Neural cell (in vitro differentiated cells): ENCODE results near the gene HPS6. TPM values are rescaled to one million over a fixed set of nuclear protein-coding genes. Genes with fewer than 3 reads are reported as not detected.

Experiments used
- H2AFZ ChIP-seq: fragments of 200-600, 300-800 bp; sonication (generic), shearing (Covaris generic); 2 replicates; pipeline ENCODE4 v1.6.0; 2014; ENCODE audit warnings: low read depth, mild to moderate bottlenecking, antibody characterized with exemption, low read length, moderate library complexity
- H3F3A ChIP-seq: fragments of 200-600 bp; shearing (Covaris generic); 2 replicates; pipeline ENCODE4 v1.6.1; 2016; ENCODE audit warnings: mild to moderate bottlenecking, moderate library complexity, mixed read lengths, antibody characterized with exemption, low read length; ENCODE audit not compliant: insufficient read depth, poor library complexity, severe bottlenecking
- H3K27ac ChIP-seq: fragments of 200-600, 300-800 bp; sonication (generic), shearing (Covaris generic); 2 replicates; pipeline ENCODE4 v1.5.1; 2014; ENCODE audit warnings: mild to moderate bottlenecking, low read length, moderate library complexity
- H3K27me3 ChIP-seq: fragments of 300-800, 200-600 bp; sonication (generic), shearing (Covaris generic); 2 replicates; pipeline ENCODE4 v1.6.0; 2014; ENCODE audit warnings: mild to moderate bottlenecking, low read depth, low read length, moderate library complexity; ENCODE audit not compliant: insufficient read depth
- H3K36me3 ChIP-seq: fragments of 300-800, 200-600 bp; sonication (generic), shearing (Covaris generic); 2 replicates; pipeline ENCODE4 v1.5.1; 2014; ENCODE audit warnings: mild to moderate bottlenecking, antibody characterized with exemption, low read length, moderate library complexity; ENCODE audit not compliant: insufficient read depth
- H3K4me2 ChIP-seq: fragments of 300-800, 200-600 bp; sonication (generic), shearing (Covaris generic); 2 replicates; pipeline ENCODE4 v1.6.0; 2014; ENCODE audit warnings: mild to moderate bottlenecking, low read length
- H3K4me3 ChIP-seq: fragments of 300-800, 200-600 bp; sonication (generic), shearing (Covaris generic); 2 replicates; pipeline ENCODE4 v1.5.1; 2014; ENCODE audit warnings: mild to moderate bottlenecking, low read length, moderate library complexity
- H3K79me2 ChIP-seq: fragments of 200-600 bp; shearing (Covaris generic); replicated peaks from 2 replicates; pipeline ENCODE4 v1.6.0; 2014; ENCODE audit warnings: mild to moderate bottlenecking, low read length, moderate library complexity; ENCODE audit not compliant: insufficient read depth
- H3K9ac ChIP-seq: fragments of 300-800, 200-600 bp; sonication (generic), shearing (Covaris generic); 2 replicates; pipeline ENCODE4 v1.6.1; 2016; ENCODE audit warnings: mild to moderate bottlenecking, low read length, mixed read lengths
- H3K9me2 ChIP-seq: fragments of 200-600 bp; shearing (Covaris generic); 2 replicates; pipeline ENCODE4 v1.6.1; 2016; ENCODE audit warnings: mild to moderate bottlenecking, low read length, mixed read lengths; ENCODE audit not compliant: insufficient read depth
- H3K9me3 ChIP-seq: fragments of 200-600, 300-800 bp; sonication (generic), shearing (Covaris generic); 2 replicates; pipeline ENCODE4 v1.6.1; 2016; ENCODE audit warnings: mild to moderate bottlenecking, mixed run types, low read length, moderate library complexity, mixed read lengths
- H4K20me1 ChIP-seq: fragments of 200-600 bp; shearing (Covaris generic); 2 replicates; pipeline ENCODE4 v1.6.1; 2016; ENCODE audit warnings: mild to moderate bottlenecking, mixed run types; ENCODE audit not compliant: insufficient read depth
- CTCF ChIP-seq: fragments of 450-650 bp; IDR thresholded peaks from 2 replicates; pipeline ENCODE4 v1.5.1; 2014; ENCODE audit warnings: antibody characterized with exemption, mild to moderate bottlenecking, moderate library complexity; ENCODE audit not compliant: poor library complexity, severe bottlenecking
- EP300 ChIP-seq: fragments of 450-650 bp; conservative IDR thresholded peaks from 2 replicates; pipeline ENCODE4 v1.6.1; 2014; ENCODE audit warnings: antibody characterized with exemption, mild to moderate bottlenecking, moderate library complexity; ENCODE audit not compliant: poor library complexity, severe bottlenecking
- EZH2 ChIP-seq: fragments of 200-600, 300-800 bp; shearing (Covaris generic), sonication (generic); IDR thresholded peaks from 2 replicates; pipeline ENCODE4 v1.6.1; 2014; ENCODE audit warnings: antibody characterized with exemption, low read length, borderline replicate concordance, mild to moderate bottlenecking; ENCODE audit not compliant: insufficient read depth, poor library complexity, severe bottlenecking
- MXI1 ChIP-seq: fragments of 450-650 bp; conservative IDR thresholded peaks from 2 replicates; pipeline ENCODE4 v1.6.1; 2014; ENCODE audit warnings: antibody characterized with exemption, mild to moderate bottlenecking; ENCODE audit not compliant: poor library complexity, severe bottlenecking
- POLR2AphosphoS5 ChIP-seq: IDR thresholded peaks from 2 replicates; pipeline ENCODE4 v1.6.1; 2012
- RAD21 ChIP-seq: fragments of 450-650 bp; conservative IDR thresholded peaks from 2 replicates; pipeline ENCODE4 v1.6.1; 2014; ENCODE audit warnings: antibody characterized with exemption, mild to moderate bottlenecking, moderate library complexity
- REST ChIP-seq: IDR thresholded peaks from 2 replicates; pipeline ENCODE4 v1.6.1; 2012; ENCODE audit warnings: borderline replicate concordance
- SMC3 ChIP-seq: fragments of 450-650 bp; conservative IDR thresholded peaks from 2 replicates; pipeline ENCODE4 v1.6.1; 2014; ENCODE audit warnings: antibody characterized with exemption, mild to moderate bottlenecking, moderate library complexity; ENCODE audit not compliant: poor library complexity
- TAF1 ChIP-seq: IDR thresholded peaks from 2 replicates; pipeline ENCODE4 v1.6.1; 2012; ENCODE audit warnings: low read depth
- polyA plus RNA-seq: library from polyadenylated mRNA; depleted of rRNA; stranded (reverse); fragments of >200 nt; gene quantifications from 2 replicates; pipeline ENCODE4 v1.2.3, GENCODE V29; 2014

Gene HPS6
- polyA plus RNA-seq, 1 donor from 2014 or later: 9.6 TPM

- Histone ChIP-seq H3K27me3 (no peaks in the 10 kb centered on the region), H3K4me3 (no peak overlapping the region), H3K9ac (no peak overlapping the region), H3F3A (no peaks in the 10 kb centered on the region), H2AFZ (no peak overlapping the region), H3K36me3 (no peaks in the 10 kb centered on the region), H3K9me2 (no peaks in the 10 kb centered on the region), H3K27ac (no peak overlapping the region), H3K4me2 (no peak overlapping the region), H3K79me2 (peaks cover 4% of the 10 kb centered on the region), H3K9me3 (no peaks in the 10 kb centered on the region), H4K20me1 (peaks cover 8% of the 10 kb centered on the region)
- TF ChIP-seq REST: no peak
- no peak for TF ChIP-seq TAF1
- TF ChIP-seq RAD21: no peak
- TF ChIP-seq POLR2AphosphoS5: no peak
Measured at GRCh38 chr10:102106998-102107397, 41.8 kb downstream of the HPS6 start.

GRCh38 chr10:102109166-102110116 lies 44.3 kb downstream of the HPS6 start:
- H3K4me3 ChIP-seq: no peak overlapping the region
- H3K9ac ChIP-seq: no peak overlapping the region
- H3K27ac ChIP-seq: no peak overlapping the region
- H3K9me2 ChIP-seq: no peaks in the 10 kb centered on the region
- TF ChIP-seq EZH2 (no peak), EP300 (no peak), TAF1 (no peak), RAD21 (no peak), CTCF (no peak), MXI1 (no peak), SMC3 (no peak), POLR2AphosphoS5 (no peak), REST (no peak)
- no peak overlapping the region for H3K4me2 ChIP-seq
- H2AFZ ChIP-seq: no peak overlapping the region
- H3K36me3 ChIP-seq: no peaks in the 10 kb centered on the region
- H3K27me3 ChIP-seq: no peaks in the 10 kb centered on the region
- H4K20me1 ChIP-seq: peaks cover 18% of the 10 kb centered on the region
- H3F3A ChIP-seq: no peaks in the 10 kb centered on the region
- H3K79me2 ChIP-seq: peaks cover 28% of the 10 kb centered on the region
- H3K9me3 ChIP-seq: no peaks in the 10 kb centered on the region
